Measurements from ENCODE around the gene ADO.

DNA sequence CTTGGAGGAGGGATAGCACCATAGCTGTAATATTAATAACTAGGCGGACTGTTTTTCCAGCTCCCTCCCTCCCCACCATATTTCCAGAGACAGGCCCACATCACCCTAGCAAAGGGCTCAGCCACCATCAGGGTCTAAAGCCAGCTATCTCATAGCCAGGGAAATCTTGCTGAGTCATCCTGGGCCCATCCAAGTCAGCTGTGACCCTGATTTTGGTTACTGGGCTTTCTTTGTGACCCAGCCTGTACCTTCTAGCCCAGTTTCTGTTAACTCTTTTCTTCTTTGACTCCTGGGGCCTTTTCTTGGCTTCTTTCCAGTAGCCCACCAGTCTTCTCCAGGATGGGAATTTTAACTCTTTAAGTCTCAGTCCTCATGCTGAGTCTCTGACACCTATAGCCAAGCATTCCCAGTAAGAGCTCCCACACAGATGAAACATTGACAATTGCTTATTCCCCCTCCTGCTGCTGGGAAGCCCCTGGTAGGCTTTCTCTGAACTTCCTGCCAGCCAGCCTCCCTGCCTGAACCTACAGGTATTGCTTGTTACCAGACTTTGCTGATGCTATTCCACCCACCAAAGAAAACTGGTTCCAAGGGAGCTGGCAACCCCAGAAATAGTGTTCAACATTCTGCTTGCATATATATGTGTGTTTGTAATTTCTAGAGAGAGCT is 34.8 kb upstream of the ADO start:
- TF ChIP-seq CTCF (IDR thresholded peaks at IDR 0.05; ENCODE audit: insufficient read depth, low read depth, low read length) (no peak), EZH2 (IDR thresholded peaks at IDR 0.05; ENCODE audit: insufficient read depth, low read length) (no peak)

Measured in astrocyte (in vitro differentiated cells and primary cell).